Measurements from ENCODE around the gene TXNRD3.

DNA sequence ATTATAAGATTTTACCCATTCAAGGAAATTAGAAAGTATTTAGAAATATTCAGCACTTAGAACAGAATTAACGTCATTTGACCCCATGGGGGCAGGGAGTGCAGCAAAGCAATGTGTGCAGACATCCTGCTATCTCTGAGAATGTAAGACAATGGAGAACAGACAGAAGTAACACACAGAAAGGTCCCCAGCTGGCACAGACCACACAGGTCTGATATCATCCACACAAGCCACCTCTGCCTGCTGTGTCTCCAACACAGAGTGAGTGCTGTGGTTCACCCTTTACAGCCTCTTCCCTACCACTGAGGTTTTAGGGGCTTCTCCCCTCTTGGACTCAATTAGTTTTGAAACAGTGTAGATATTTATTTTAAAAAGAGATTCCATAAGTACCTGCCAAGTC is 16.1 kb downstream of the TXNRD3 start:
- no peak for TF ChIP-seq POLR2AphosphoS5 (IDR thresholded peaks at IDR 0.05; ENCODE audit: borderline replicate concordance, low read depth, low read length)
- TF ChIP-seq EZH2 (IDR thresholded peaks at IDR 0.05), result no peak
- TF ChIP-seq FOXP2 (optimal IDR thresholded peaks at IDR 0.05; ENCODE audit: control extremely low read depth, extremely low read length, insufficient read depth), result no peak

All from SK-N-MC (cell line).